Measurements from ENCODE around the gene HOXB5. TPM values are rescaled to one million over a fixed set of nuclear protein-coding genes. Genes with fewer than 3 reads are reported as not detected.

Gene HOXB5
- total RNA-seq, 6 donors from 2014 or later = 0.39 to 5.0 (median 1.5) TPM

GRCh38 chr17:48584223-48584741, 9.3 kb downstream of the HOXB5 start:
- peak in 1 of 2 donors; percentile 34 for ATAC-seq (ENCODE audit: low FRiP score in 2 of 2)
- WGBS, 2 donors = 38 to 46% methylated on average over 2 of the region's 2 CpGs
- H3K27me3 ChIP-seq = peaks cover 0 to 64% (median 35%) of the 10 kb centered on the region in 4 donors
- no peak overlapping the region for H3K4me3 ChIP-seq
- no peaks in the 10 kb centered on the region for H3K9me3 ChIP-seq
- no peaks in the 10 kb centered on the region for H3K36me3 ChIP-seq
- H3K4me1 ChIP-seq = peaks cover 32 to 52% (median 35%) of the 10 kb centered on the region in 4 donors
- H3K27ac ChIP-seq = peak overlapping the region in 3 of 4 donors; percentile 89 to 90 (median 90)
- no peak for TF ChIP-seq POLR2A (IDR thresholded peaks at IDR 0.05)
- TF ChIP-seq POLR2AphosphoS5 (IDR thresholded peaks at IDR 0.05) = no peak
- TF ChIP-seq CTCF (IDR thresholded peaks at IDR 0.05) = no peak
- TF ChIP-seq EP300 (IDR thresholded peaks at IDR 0.05) = no peak
- no peak for DNase-seq

- ATAC-seq (ENCODE audit: low FRiP score in 2 of 2) (no peak), DNase-seq (no peak)
- Histone ChIP-seq H3K4me1 (peaks cover 32 to 52% (median 35%) of the 10 kb centered on the region in 4 donors), H3K4me3 (no peak overlapping the region), H3K27ac (peak overlapping the region in 3 of 4 donors; percentile 89 to 94 (median 90)), H3K36me3 (no peaks in the 10 kb centered on the region), H3K9me3 (no peaks in the 10 kb centered on the region), H3K27me3 (peaks cover 0 to 68% (median 37%) of the 10 kb centered on the region in 4 donors)
- WGBS, 2 donors = 60 to 67% methylated on average over 3 of the region's 3 CpGs
- TF ChIP-seq EP300 (IDR thresholded peaks at IDR 0.05) (no peak), POLR2AphosphoS5 (IDR thresholded peaks at IDR 0.05) (no peak), CTCF (IDR thresholded peaks at IDR 0.05) (no peak), POLR2A (IDR thresholded peaks at IDR 0.05) (no peak)
These were observed 9.8 kb downstream of the HOXB5 start for GRCh38 chr17:48583708-48584222.

GRCh38 chr17:48582750-48583069, 10.9 kb downstream of the HOXB5 start:
- 30 to 32% methylated on average over 7 of the region's 7 CpGs for WGBS, 2 donors
- DNase-seq (no peak), ATAC-seq (ENCODE audit: low FRiP score in 2 of 2) (no peak)
- H3K27me3 ChIP-seq = peaks cover 0 to 78% (median 42%) of the 10 kb centered on the region in 4 donors
- H3K4me1 ChIP-seq = peaks cover 32 to 44% (median 35%) of the 10 kb centered on the region in 4 donors
- H3K36me3 ChIP-seq = no peaks in the 10 kb centered on the region
- TF ChIP-seq EP300 (IDR thresholded peaks at IDR 0.05) (no peak), POLR2A (IDR thresholded peaks at IDR 0.05) (no peak), CTCF (IDR thresholded peaks at IDR 0.05) (no peak), POLR2AphosphoS5 (IDR thresholded peaks at IDR 0.05) (no peak)
- no peaks in the 10 kb centered on the region for H3K9me3 ChIP-seq
- H3K4me3 ChIP-seq = peak overlapping the region in 2 of 4 donors; percentile 47 to 48
- H3K27ac ChIP-seq = peak overlapping the region; percentile 80 to 94 (median 86)

- H3K9me3 ChIP-seq = no peaks in the 10 kb centered on the region
- peaks cover 18 to 33% (median 22%) of the 10 kb centered on the region in 4 donors for H3K4me1 ChIP-seq
- no peak for TF ChIP-seq POLR2A (IDR thresholded peaks at IDR 0.05)
- no peak for TF ChIP-seq CTCF (IDR thresholded peaks at IDR 0.05)
- TF ChIP-seq POLR2AphosphoS5 (IDR thresholded peaks at IDR 0.05) = peak in 1 of 2 donors; percentile 42
- TF ChIP-seq EP300 (IDR thresholded peaks at IDR 0.05) = no peak
- H3K27me3 ChIP-seq = peaks cover 0 to 83% (median 45%) of the 10 kb centered on the region in 4 donors
- H3K27ac ChIP-seq = peak overlapping the region; percentile 80 to 94 (median 86)
- peak in 1 of 2 donors; percentile 77 for DNase-seq
- WGBS, 2 donors = 24 to 26% methylated on average over 26 of the region's 26 CpGs
- peak overlapping the region in 2 of 4 donors; percentile 47 to 48 for H3K4me3 ChIP-seq
- H3K36me3 ChIP-seq = no peaks in the 10 kb centered on the region
- ATAC-seq (ENCODE audit: low FRiP score in 2 of 2) = no peak
These were observed 13.6 kb downstream of the HOXB5 start for GRCh38 chr17:48579760-48580554.

Measured in upper lobe of left lung (tissue), 6 donors.